Glutamatergic neuron (in vitro differentiated cells): ENCODE data around the gene ZFPM1. TPM values are rescaled to one million over a fixed set of nuclear protein-coding genes. Genes with fewer than 3 reads are reported as not detected.

Experiments
- DNase-seq: peaks from one replicate; pipeline ENCODE4 v3.0.0; 2022
- H3K27ac Mint-ChIP-seq: one replicate; pipeline ENCODE4 v1.8.0; 2020; ENCODE audit warnings: mild to moderate bottlenecking, mixed read lengths, inconsistent platforms; ENCODE audit not compliant: unreplicated experiment
- H3K27me3 Mint-ChIP-seq: one replicate; pipeline ENCODE4 v1.8.0; 2020; ENCODE audit warnings: mild to moderate bottlenecking, moderate library complexity, mixed read lengths, inconsistent platforms; ENCODE audit not compliant: unreplicated experiment
- H3K36me3 Mint-ChIP-seq: one replicate; pipeline ENCODE4 v1.8.0; 2020; ENCODE audit warnings: mild to moderate bottlenecking, mixed read lengths, inconsistent platforms; ENCODE audit not compliant: unreplicated experiment
- H3K4me1 Mint-ChIP-seq: one replicate; pipeline ENCODE4 v1.8.0; 2020; ENCODE audit warnings: mild to moderate bottlenecking, low read depth, mixed read lengths, inconsistent platforms; ENCODE audit not compliant: unreplicated experiment
- H3K4me3 Mint-ChIP-seq: one replicate; pipeline ENCODE4 v1.8.0; 2020; ENCODE audit warnings: mild to moderate bottlenecking, mixed read lengths, inconsistent platforms; ENCODE audit not compliant: unreplicated experiment
- H3K9me3 Mint-ChIP-seq: one replicate; pipeline ENCODE4 v1.8.0; 2020; ENCODE audit warnings: mild to moderate bottlenecking, moderate library complexity, mixed read lengths, inconsistent platforms; ENCODE audit not compliant: unreplicated experiment
- total RNA-seq: library from RNA; stranded (reverse); fragmentation: NEBNext Ultra II Directional; extraction: Animal tissue kit (Norgen Biotek cat#: 25700); gene quantifications from one replicate; pipeline ENCODE4 v1.2.1, GENCODE V29; 2021; ENCODE audit not compliant: unreplicated experiment
- TF ChIP-seq, protein P1 (sequence below): fragments of 200-600 bp; sonication (generic); IDR thresholded peaks from one replicate; pipeline ENCODE4 v1.5.0; 2021; ENCODE audit not compliant: partially characterized antibody, unreplicated experiment

Gene ZFPM1
- total RNA-seq, 1 donor from 2014 or later: 11.1 TPM

DNA sequence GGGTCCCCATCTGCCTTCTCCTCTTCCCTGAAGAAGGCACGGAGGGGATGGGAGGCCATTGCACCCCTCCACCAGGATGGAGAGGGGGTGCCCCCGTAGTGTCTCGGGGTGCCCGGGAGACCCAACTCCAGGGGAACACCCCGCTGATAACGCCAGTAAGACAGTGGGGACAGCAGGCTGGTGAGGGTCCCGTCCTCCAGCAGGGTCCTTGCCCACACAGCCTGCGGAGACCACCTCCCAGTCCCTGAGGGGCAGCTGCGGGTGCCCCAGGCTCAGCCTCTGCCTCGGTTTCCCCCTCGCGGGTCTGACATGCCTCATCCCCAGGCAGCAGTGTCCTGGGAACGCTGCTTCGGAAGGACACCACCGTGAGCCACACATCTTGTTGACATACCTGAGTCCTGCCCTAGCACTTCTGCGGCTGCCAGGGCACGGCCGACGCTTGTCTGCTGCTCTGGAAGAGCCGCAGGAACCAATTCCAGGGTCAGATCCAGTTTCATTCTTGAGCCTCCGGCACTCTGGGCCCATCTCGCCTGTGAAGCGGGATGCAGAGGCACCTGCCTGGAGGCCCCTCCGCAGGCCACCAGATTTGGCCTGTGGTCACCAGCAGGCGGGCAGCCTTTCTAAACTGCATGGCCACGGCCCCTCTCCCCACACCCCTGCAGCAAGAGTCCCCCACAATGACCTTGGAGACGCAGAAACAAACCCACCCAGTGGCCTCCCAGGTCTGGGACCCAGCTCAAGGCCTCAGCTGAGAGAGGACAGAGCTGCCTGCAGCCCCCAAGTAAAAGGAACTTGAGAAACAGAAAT lies 77.2 kb downstream of the ZFPM1 start:
- H3K4me3 Mint-ChIP-seq: no peak overlapping the region
- TF ChIP-seq, protein P1, sequence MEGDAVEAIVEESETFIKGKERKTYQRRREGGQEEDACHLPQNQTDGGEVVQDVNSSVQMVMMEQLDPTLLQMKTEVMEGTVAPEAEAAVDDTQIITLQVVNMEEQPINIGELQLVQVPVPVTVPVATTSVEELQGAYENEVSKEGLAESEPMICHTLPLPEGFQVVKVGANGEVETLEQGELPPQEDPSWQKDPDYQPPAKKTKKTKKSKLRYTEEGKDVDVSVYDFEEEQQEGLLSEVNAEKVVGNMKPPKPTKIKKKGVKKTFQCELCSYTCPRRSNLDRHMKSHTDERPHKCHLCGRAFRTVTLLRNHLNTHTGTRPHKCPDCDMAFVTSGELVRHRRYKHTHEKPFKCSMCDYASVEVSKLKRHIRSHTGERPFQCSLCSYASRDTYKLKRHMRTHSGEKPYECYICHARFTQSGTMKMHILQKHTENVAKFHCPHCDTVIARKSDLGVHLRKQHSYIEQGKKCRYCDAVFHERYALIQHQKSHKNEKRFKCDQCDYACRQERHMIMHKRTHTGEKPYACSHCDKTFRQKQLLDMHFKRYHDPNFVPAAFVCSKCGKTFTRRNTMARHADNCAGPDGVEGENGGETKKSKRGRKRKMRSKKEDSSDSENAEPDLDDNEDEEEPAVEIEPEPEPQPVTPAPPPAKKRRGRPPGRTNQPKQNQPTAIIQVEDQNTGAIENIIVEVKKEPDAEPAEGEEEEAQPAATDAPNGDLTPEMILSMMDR: no peak
- DNase-seq: no peak
- peaks cover 7% of the 10 kb centered on the region for H3K9me3 Mint-ChIP-seq
- H3K27me3 Mint-ChIP-seq: peaks cover 11% of the 10 kb centered on the region
- H3K27ac Mint-ChIP-seq: no peak overlapping the region
- no peaks in the 10 kb centered on the region for H3K36me3 Mint-ChIP-seq
- peaks cover 7% of the 10 kb centered on the region for H3K4me1 Mint-ChIP-seq

DNA sequence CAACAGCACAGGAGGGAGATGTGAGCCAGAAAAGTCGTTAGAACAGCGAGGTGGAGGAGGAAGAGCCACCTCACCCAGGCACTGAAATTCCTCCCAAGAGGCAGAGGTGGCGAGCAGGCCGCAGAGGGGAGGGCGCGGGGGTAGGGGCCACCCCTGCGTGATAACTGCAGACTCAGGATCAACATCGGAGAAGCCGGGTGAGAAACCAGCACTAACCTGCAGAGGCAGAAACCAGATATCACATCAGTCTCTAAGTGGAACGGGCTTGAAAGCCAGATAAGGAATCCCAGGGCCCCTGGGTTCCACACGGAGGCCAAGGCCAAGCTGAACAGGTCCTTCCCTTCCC lies 77.8 kb downstream of the ZFPM1 start:
- Mint-ChIP-seq H3K9me3 (peaks cover 6% of the 10 kb centered on the region), H3K4me1 (peaks cover 7% of the 10 kb centered on the region), H3K27me3 (peaks cover 11% of the 10 kb centered on the region), H3K36me3 (no peaks in the 10 kb centered on the region), H3K27ac (no peak overlapping the region), H3K4me3 (no peak overlapping the region)
- no peak for DNase-seq
- TF ChIP-seq, protein P1: no peak

DNA sequence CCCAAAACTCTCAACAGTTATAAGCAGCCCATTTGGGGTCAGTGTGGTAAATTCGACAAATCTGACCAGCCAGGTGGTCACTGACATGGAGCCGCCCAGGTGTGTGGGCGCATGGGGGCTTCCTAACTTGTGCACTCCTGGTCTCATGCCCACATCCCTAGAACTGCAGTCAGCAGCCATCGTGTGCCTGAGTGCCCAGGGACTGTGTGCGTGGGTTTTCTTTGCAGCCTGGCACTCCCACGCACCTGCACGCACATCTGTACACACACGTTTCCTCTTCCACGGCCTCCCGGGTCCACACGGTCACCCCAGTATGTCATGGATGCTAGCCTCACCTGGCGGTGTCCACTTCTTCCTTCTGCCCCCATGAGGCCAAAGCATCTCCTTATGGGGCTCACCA lies 78.3 kb downstream of the ZFPM1 start:
- TF ChIP-seq, protein P1: no peak
- H3K4me1 Mint-ChIP-seq: peaks cover 7% of the 10 kb centered on the region
- H3K4me3 Mint-ChIP-seq: no peak overlapping the region
- DNase-seq: no peak
- H3K27ac Mint-ChIP-seq: no peak overlapping the region
- H3K9me3 Mint-ChIP-seq: peaks cover 9% of the 10 kb centered on the region
- H3K36me3 Mint-ChIP-seq: no peaks in the 10 kb centered on the region
- H3K27me3 Mint-ChIP-seq: peaks cover 14% of the 10 kb centered on the region

DNA sequence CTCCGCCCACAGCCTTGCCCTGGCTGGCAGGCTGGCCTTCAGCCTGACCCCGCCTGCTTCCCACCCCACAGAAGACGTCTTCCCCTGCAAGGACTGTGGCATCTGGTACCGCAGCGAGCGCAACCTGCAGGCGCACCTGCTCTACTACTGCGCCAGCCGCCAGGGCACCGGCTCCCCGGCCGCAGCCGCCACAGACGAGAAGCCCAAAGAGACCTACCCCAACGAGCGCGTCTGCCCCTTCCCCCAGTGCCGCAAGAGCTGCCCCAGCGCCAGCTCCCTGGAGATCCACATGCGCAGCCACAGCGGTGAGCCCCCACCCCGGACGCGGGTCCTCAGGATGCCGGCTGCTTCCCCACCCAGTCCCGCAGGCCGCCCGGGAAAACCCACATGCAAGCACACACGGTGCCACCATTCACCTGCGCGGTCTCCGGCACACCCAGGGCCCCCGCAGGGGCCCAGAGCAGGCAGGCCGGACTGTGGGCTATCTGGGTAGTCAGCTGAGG lies 78.9 kb downstream of the ZFPM1 start:
- no peak overlapping the region for H3K4me3 Mint-ChIP-seq
- DNase-seq: no peak

More for the DNA sequence above, 78.9 kb downstream of the ZFPM1 start:
- Mint-ChIP-seq H3K36me3 (no peaks in the 10 kb centered on the region), H3K27ac (no peak overlapping the region), H3K4me1 (peaks cover 7% of the 10 kb centered on the region), H3K9me3 (peaks cover 9% of the 10 kb centered on the region), H3K27me3 (peaks cover 14% of the 10 kb centered on the region)
- TF ChIP-seq, protein P1: no peak
